Measurements from ENCODE around the gene TBC1D19.
A peak's percentile ranks its signal among the peaks of the same experiment; 100 is the strongest.
"Not testable (repeated sequence)": the region's sequence is repeated elsewhere in the genome, so short reads cannot be mapped to it uniquely, and the experiment has no call there.

The TBC1D19 gene

GRCh38 chr4:26601204-26601603, 17.3 kb downstream of the TBC1D19 start:
- DNase-seq (ENCODE audit: low spot score): no peak

GRCh38 chr4:26607776-26608175, 23.9 kb downstream of the TBC1D19 start:
- no peak for DNase-seq (ENCODE audit: low spot score)

GRCh38 chr4:26609391-26609790, 25.5 kb downstream of the TBC1D19 start:
- no peak for DNase-seq (ENCODE audit: low spot score)

- DNase-seq (ENCODE audit: low spot score): no peak
These were observed 26.0 kb downstream of the TBC1D19 start for GRCh38 chr4:26609868-26610267.

GRCh38 chr4:26611372-26611771, 27.5 kb downstream of the TBC1D19 start:
- DNase-seq (ENCODE audit: low spot score): no peak

GRCh38 chr4:26611885-26612284, 28.0 kb downstream of the TBC1D19 start:
- peak; percentile 14 for DNase-seq (ENCODE audit: low spot score)

- DNase-seq (ENCODE audit: low spot score): no peak
These were observed 29.4 kb downstream of the TBC1D19 start for GRCh38 chr4:26613237-26613636.

- DNase-seq (ENCODE audit: low spot score): no peak
These were observed 29.9 kb downstream of the TBC1D19 start for GRCh38 chr4:26613735-26614134.

- no peak for DNase-seq (ENCODE audit: low spot score)
These were observed 35.9 kb downstream of the TBC1D19 start for GRCh38 chr4:26619784-26620183.

- no peak for DNase-seq (ENCODE audit: low spot score)
These were observed 37.5 kb downstream of the TBC1D19 start for GRCh38 chr4:26621366-26621765.

- no peak for DNase-seq (ENCODE audit: low spot score)
These were observed 39.0 kb downstream of the TBC1D19 start for GRCh38 chr4:26622913-26623312.

GRCh38 chr4:26626658-26627057, 42.8 kb downstream of the TBC1D19 start:
- DNase-seq (ENCODE audit: low spot score): not testable (repeated sequence)

GRCh38 chr4:26632916-26633315, 49.0 kb downstream of the TBC1D19 start:
- DNase-seq (ENCODE audit: low spot score): no peak

- no peak for DNase-seq (ENCODE audit: low spot score)
These were observed 50.4 kb downstream of the TBC1D19 start for GRCh38 chr4:26634237-26634636.

GRCh38 chr4:26636458-26636857, 52.6 kb downstream of the TBC1D19 start:
- DNase-seq (ENCODE audit: low spot score): no peak

- not testable (repeated sequence) for DNase-seq (ENCODE audit: low spot score)
These were observed 56.8 kb downstream of the TBC1D19 start for GRCh38 chr4:26640639-26641038.

GRCh38 chr4:26647523-26648224, 63.8 kb downstream of the TBC1D19 start:
- DNase-seq (ENCODE audit: low spot score): no peak

GRCh38 chr4:26648260-26648659, 64.4 kb downstream of the TBC1D19 start:
- DNase-seq (ENCODE audit: low spot score): no peak

- no peak for DNase-seq (ENCODE audit: low spot score)
These were observed 76.4 kb downstream of the TBC1D19 start for GRCh38 chr4:26660261-26660660.

GRCh38 chr4:26663888-26664287, 80.0 kb downstream of the TBC1D19 start:
- DNase-seq (ENCODE audit: low spot score): no peak

GRCh38 chr4:26670903-26671537, 87.1 kb downstream of the TBC1D19 start:
- no peak for DNase-seq (ENCODE audit: low spot score)

- not testable (repeated sequence) for DNase-seq (ENCODE audit: low spot score)
These were observed 95.3 kb downstream of the TBC1D19 start for GRCh38 chr4:26679040-26679695.

GRCh38 chr4:26682436-26682835, 98.6 kb downstream of the TBC1D19 start:
- DNase-seq (ENCODE audit: low spot score): no peak
